Left cardiac atrium (tissue), 4 donors: ENCODE results near the gene CIP2A. TPM values are rescaled to one million over a fixed set of nuclear protein-coding genes. Genes with fewer than 3 reads are reported as not detected.

Source experiments
- ATAC-seq, 2 donors: fragments of 200-7000 bp; cut with Tn5 transposase; one replicate each; pipeline ENCODE4 v1.9.1; 2020; ENCODE audit warnings: mild to moderate bottlenecking in 2 of 2, moderate library complexity in 2 of 2
- DNase-seq: peaks from one replicate; pipeline ENCODE4 v3.0.0-alpha.2; 2020
- intact Hi-C, 2 donors: fragments of 100-400 bp; cut with DNase I; formaldehyde crosslinking; loops; one replicate each; pipeline versions ENCODE4 v1.14.1 to v1.15.1; 2022 to 2023
- total RNA-seq, 2 donors: library from RNA; stranded (reverse); fragmentation: NEBNext Ultra II Directional; extraction: Animal tissue kit (Norgen Biotek cat#: 25700); gene quantifications; one replicate each; pipeline ENCODE4 v1.2.1, GENCODE V29; 2021
- donor health status: DM: no; HTN: yes; CAD: no.
- donor health status: DM: no; HTN: yes; CAD: no; lungs with severe emphysema.
- donor health status: DM: yes; HTN: yes; CAD: no.
- donor health status: Dilated cardiomyopathy.

Gene CIP2A
- total RNA-seq, 2 donors from 2014 or later = 2.6 to 3.3 TPM

DNA sequence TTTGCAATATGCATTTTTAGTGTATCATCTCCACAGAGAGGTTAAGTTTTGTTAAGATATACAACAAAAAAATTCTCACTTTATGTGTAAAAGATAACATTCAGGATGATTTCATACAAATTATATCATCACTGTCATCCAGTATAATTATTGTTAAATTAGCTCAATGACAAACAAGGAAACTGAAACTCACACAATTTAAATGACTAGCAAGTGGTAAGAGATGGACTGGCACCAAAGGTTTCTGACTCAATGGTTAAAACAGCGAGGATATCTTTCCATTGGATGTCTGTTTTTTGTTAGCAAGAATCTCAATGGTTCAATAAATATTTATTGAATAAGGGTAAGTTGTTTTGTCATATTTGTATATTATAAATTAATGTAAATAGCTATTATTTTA is 22.6 kb downstream of the CIP2A start:
- intact Hi-C loops = no loop called here
- no peak for ATAC-seq
- DNase-seq = no peak

- DNase-seq (no peak), ATAC-seq (no peak)
- intact Hi-C loops = no loop called here
These were observed 23.7 kb downstream of the CIP2A start for GRCh38 chr3:108565506-108565905.

GRCh38 chr3:108564564-108564963 is 24.7 kb downstream of the CIP2A start:
- intact Hi-C loops = no loop called here
- DNase-seq (no peak), ATAC-seq (no peak)

DNA sequence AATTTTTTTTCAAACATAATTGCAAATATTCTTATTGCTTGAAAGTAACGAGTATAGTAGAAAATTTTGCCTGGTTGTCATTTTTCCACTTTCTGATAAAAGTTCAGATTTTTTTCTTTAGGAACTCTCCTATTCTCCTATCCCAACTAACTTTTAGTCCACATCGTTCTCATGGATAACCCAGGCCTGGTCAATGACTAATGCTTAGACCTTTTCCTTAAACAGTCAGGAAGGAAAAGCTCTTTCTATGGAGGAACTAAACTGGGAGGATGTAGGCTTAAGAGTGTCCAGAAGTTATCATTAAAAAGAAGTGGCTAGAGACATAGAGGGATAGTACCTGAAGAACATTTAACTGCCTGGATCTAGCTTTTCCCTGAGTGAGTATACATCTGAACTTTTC is 26.7 kb downstream of the CIP2A start:
- no peak for ATAC-seq
- intact Hi-C loops = no loop called here
- no peak for DNase-seq

GRCh38 chr3:108555966-108556581 is 33.2 kb downstream of the CIP2A start:
- intact Hi-C loops = no loop called here
- ATAC-seq (no peak), DNase-seq (no peak)

- intact Hi-C loops = loop anchor here in 1 of 2 donors (5.0 kb wide), 1 partner anchor 63 kb away; no protein-coding TSS in a partner anchor
- DNase-seq = no peak
- ATAC-seq = no peak
These were observed 34.2 kb downstream of the CIP2A start for GRCh38 chr3:108554913-108555571.

DNA sequence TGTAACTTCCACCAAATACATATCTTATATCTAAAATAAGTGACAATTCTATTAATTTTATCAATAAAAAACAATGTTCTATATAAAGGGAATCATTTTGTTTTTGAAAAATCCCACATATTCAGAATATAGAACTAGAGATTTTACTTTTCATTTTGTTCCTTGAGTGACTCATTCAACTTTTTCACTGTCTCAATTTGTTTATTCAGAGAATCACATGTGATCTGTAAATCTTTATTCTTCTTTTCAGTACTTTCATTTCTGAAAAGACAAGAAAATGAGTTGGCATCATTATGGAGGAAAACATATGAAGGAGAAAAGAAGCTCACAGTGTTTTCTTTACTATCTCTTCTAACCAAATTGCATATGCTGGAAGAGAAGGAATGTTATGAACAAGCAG is 35.0 kb downstream of the CIP2A start:
- ATAC-seq (no peak), DNase-seq (no peak)
- intact Hi-C loops = loop anchor here in 1 of 2 donors (5.0 kb wide), 1 partner anchor 62 kb away; no protein-coding TSS in a partner anchor

GRCh38 chr3:108552267-108553159 is 36.7 kb downstream of the CIP2A start:
- peak; percentile 65 to 76 for ATAC-seq
- intact Hi-C loops = loop anchor here (1.0 to 5.0 kb wide), 2 partner anchors 60 to 63 kb away; no protein-coding TSS in a partner anchor

DNA sequence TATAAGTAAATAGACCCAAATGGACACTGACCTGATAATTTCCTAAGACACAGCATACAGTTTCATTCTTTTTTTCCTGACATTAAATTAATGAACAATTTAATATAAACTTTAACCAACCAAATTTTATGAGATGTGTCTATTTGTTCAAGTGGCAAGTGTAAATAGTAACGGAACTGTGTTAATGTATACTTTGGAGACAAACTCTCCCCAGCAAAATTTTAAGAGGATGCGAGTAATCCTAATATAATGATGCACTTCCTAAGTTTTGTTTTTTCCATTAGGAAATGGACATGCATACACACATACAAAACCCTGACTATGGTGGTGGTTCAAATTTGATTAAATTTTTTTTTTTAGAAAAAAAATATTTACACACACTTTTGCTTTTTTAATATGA is 40.4 kb downstream of the CIP2A start:
- ATAC-seq (no peak), DNase-seq (no peak)
- intact Hi-C loops = no loop called here

More at GRCh38 chr3:108552267-108553159, 36.7 kb downstream of the CIP2A start:
- no peak for DNase-seq

GRCh38 chr3:108548304-108548703 is 40.9 kb downstream of the CIP2A start:
- intact Hi-C loops = no loop called here
- ATAC-seq = no peak
- DNase-seq = no peak

- no peak for ATAC-seq
- intact Hi-C loops = no loop called here
- no peak for DNase-seq
These were observed 42.5 kb downstream of the CIP2A start for GRCh38 chr3:108546692-108547091.

GRCh38 chr3:108546247-108546646 is 43.0 kb downstream of the CIP2A start:
- intact Hi-C loops = no loop called here
- ATAC-seq = no peak
- DNase-seq = no peak

GRCh38 chr3:108538083-108538482 is 51.2 kb downstream of the CIP2A start:
- no peak for ATAC-seq
- intact Hi-C loops = no loop called here
- DNase-seq = no peak

- intact Hi-C loops = loop anchor here in 1 of 2 donors (5.0 kb wide), 1 partner anchor 926 kb away; no protein-coding TSS in a partner anchor
- ATAC-seq = peak; percentile 65 to 86
- DNase-seq = no peak
These were observed 60.6 kb downstream of the CIP2A start for GRCh38 chr3:108528459-108529252.

DNA sequence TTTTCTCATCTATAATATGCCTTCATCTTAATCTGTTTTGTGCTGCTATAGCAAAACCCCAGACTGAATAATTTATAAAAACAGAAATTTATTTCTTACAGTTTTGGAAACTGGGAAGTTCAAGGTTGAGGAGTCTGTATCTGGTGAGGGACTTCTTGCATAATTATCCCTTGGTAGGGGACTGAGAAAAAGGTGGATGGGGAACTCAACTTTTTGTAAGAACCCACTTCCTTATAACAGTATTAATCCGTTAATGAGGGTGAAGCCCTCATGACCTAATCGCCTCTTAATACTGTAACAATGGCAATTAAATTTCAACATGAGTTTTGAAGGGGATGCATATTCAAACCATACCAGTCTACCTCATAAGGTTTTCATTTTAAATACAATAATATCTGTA is 61.4 kb downstream of the CIP2A start:
- intact Hi-C loops = loop anchor here in 1 of 2 donors (5.0 kb wide), 1 partner anchor 926 kb away; no protein-coding TSS in a partner anchor
- no peak for DNase-seq
- no peak for ATAC-seq

DNA sequence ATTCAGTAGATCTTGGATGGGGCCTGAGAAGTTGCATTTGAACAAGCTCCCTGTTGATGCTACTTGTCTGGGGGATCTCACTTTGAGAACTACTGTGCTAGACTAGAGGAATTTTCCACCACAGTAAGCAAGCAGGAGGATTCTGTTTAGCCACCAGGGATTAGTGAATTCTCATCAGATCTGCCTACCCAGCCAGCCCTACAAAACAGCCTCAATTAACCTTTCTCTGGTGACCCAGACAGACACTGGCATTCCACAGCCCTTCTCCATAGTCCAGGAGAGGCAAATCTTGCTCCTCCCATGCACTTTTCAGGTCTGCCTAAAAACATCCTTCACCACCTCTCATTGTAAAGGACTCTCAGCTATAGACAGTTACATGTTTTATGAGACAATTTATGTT is 62.1 kb downstream of the CIP2A start:
- ATAC-seq = peak in 1 of 2 donors; percentile 21
- intact Hi-C loops = loop anchor here in 1 of 2 donors (5.0 kb wide), 1 partner anchor 925 kb away; no protein-coding TSS in a partner anchor

DNA sequence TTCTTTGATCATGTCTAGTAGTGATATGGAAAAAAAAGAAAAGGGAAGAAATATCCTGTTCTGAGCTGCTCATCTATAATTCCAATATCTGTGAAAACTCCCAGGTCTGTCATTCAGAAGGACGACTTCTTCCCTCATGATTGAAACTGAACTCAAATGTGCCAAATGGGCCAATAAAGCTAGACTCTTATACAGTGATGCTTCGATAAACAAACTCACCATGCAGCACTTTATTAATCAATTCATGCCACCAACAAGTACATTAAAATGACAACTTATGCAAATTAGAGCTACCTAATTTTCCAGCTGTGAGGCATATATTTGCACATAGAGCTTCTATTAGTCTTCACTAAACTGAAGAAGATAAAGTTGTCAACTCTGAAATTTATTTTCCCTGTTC is 63.3 kb downstream of the CIP2A start:
- DNase-seq = no peak
- intact Hi-C loops = loop anchor here in 1 of 2 donors (5.0 kb wide), 1 partner anchor 924 kb away; no protein-coding TSS in a partner anchor
- ATAC-seq = no peak

More for the DNA sequence above, 62.1 kb downstream of the CIP2A start:
- DNase-seq = no peak

DNA sequence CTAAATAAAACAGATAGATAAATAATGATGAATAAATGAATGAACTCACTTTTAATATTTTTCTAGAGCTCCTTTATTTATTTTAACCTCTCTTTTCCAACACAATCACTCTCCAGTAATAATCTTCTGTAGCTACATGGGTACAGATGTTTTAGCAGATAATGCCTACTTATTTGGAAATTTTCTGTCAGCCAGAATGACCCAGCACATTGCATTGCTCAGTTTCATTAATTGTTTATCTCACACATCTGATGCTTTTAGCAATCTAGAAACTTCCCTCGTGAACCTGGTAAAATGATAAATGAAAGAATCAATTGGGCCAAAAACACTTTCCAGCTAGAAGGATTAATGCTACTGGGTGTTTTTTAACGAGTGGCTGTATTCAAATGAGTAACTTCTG is 64.0 kb downstream of the CIP2A start:
- DNase-seq (no peak), ATAC-seq (no peak)
- intact Hi-C loops = loop anchor here in 1 of 2 donors (5.0 kb wide), 1 partner anchor 923 kb away; no protein-coding TSS in a partner anchor

DNA sequence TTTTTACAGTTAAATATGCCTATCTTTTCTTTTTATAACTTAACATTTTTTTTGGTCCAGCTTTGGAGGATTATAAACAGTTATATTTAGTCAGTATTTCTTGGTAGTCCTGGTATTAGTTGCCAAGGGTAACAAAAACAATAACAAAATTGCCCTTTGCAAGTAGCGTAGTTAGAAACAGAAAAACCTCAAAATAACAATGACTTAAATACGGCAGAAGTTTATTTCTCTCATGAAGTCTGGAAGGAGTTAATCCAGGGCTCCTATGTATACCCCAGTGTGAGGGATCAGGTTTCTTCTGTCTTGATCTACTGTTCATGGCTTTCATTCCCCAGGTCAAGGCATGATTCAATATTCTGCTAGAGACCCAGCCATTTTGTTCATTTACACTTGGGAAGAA is 64.7 kb downstream of the CIP2A start:
- DNase-seq (no peak), ATAC-seq (peak; percentile 19 to 20)
- intact Hi-C loops = no loop called here
